HG03175 (cell line): ENCODE results near the gene LY9.
"Not testable (repeated sequence)": the region's sequence is repeated elsewhere in the genome, so short reads cannot be mapped to it uniquely, and the experiment has no call there.

Source experiments
- ATAC-seq: cut with Tn5 transposase; IDR thresholded peaks from one replicate; pipeline ENCODE4 v1.9.1; 2021; ENCODE audit warnings: mild to moderate bottlenecking, moderate library complexity; ENCODE audit not compliant: unreplicated experiment

Gene LY9

GRCh38 chr1:160862203-160863060 lies 66.5 kb downstream of the LY9 start, which contains the start of gene CD244:
Gene CD244 (minus strand): TSS chr1:160862887. CDS start chr1:160862677, 210 bp downstream.
- ATAC-seq = peak; percentile 79

GRCh38 chr1:160863061-160863773 lies 67.2 kb downstream of the LY9 start:
- ATAC-seq = no peak

- ATAC-seq = no peak
Observed at GRCh38 chr1:160863774-160864131, 67.8 kb downstream of the LY9 start.

- no peak for ATAC-seq
Observed at GRCh38 chr1:160864173-160864572, 68.2 kb downstream of the LY9 start.

GRCh38 chr1:160865337-160865736 lies 69.4 kb downstream of the LY9 start:
- ATAC-seq = no peak

- no peak for ATAC-seq
Observed at GRCh38 chr1:160866001-160866694, 70.2 kb downstream of the LY9 start.

- no peak for ATAC-seq
Observed at GRCh38 chr1:160866695-160867260, 70.8 kb downstream of the LY9 start.

- not testable (repeated sequence) for ATAC-seq
Observed at GRCh38 chr1:160867651-160868050, 71.7 kb downstream of the LY9 start.

GRCh38 chr1:160868141-160868540 lies 72.2 kb downstream of the LY9 start:
- no peak for ATAC-seq

- no peak for ATAC-seq
Observed at GRCh38 chr1:160874935-160875334, 79.0 kb downstream of the LY9 start.

GRCh38 chr1:160875591-160875990 lies 79.6 kb downstream of the LY9 start:
- not testable (repeated sequence) for ATAC-seq

GRCh38 chr1:160876311-160876710 lies 80.3 kb downstream of the LY9 start:
- no peak for ATAC-seq

GRCh38 chr1:160877221-160877620 lies 81.2 kb downstream of the LY9 start:
- no peak for ATAC-seq
